WTC11 (cell line): ENCODE measurements around the gene LGR4. TPM values are rescaled to one million over a fixed set of nuclear protein-coding genes. Genes with fewer than 3 reads are reported as not detected.

ENCODE experiments used
- ATAC-seq: fragments of 200-7000 bp; cut with Tn5 transposase; 2 replicates; pipeline ENCODE4 v1.10.0; 2021; ENCODE audit warnings: mild to moderate bottlenecking, moderate library complexity
- CTCF ChIA-PET: fragments of 300-600 bp; sonication (Branson Sonifier 250); formaldehyde crosslinking; loops from one replicate; lab custom pipeline; 2021; ENCODE audit warnings: antibody characterized with exemption; lab: Charles Lee
- POLR2A ChIA-PET: fragments of 350-600 bp; sonication (Branson Sonifier 250); formaldehyde crosslinking; loops from one replicate; lab custom pipeline; 2021; ENCODE audit warnings: antibody characterized with exemption; lab: Charles Lee
- DNase-seq: peaks from one replicate; pipeline ENCODE4 v3.0.0; 2021; ENCODE audit warnings: low spot score
- H3K27ac Mint-ChIP-seq: 2 replicates; pipeline ENCODE4 v1.8.0; 2021; ENCODE audit warnings: mixed read lengths
- H3K27me3 Mint-ChIP-seq: 2 replicates; pipeline ENCODE4 v1.8.0; 2021; ENCODE audit warnings: low read depth, mild to moderate bottlenecking, moderate library complexity, mixed read lengths
- H3K36me3 Mint-ChIP-seq: 2 replicates; pipeline ENCODE4 v1.8.0; 2021; ENCODE audit warnings: mixed read lengths
- H3K4me1 Mint-ChIP-seq: 2 replicates; pipeline ENCODE4 v1.8.0; 2022; ENCODE audit warnings: mixed read lengths
- H3K4me3 Mint-ChIP-seq: 2 replicates; pipeline ENCODE4 v1.8.0; 2021; ENCODE audit warnings: mild to moderate bottlenecking, moderate library complexity, mixed read lengths
- H3K9me3 Mint-ChIP-seq: 2 replicates; pipeline ENCODE4 v1.8.0; 2021; ENCODE audit warnings: mixed read lengths
- AFF4 ChIP-seq: sonication (generic); formaldehyde crosslinking; IDR thresholded peaks from 2 replicates; pipeline ENCODE4 v1.8.1; 2023; ENCODE audit warnings: mild to moderate bottlenecking, missing genetic modification reagents, borderline replicate concordance
- ATF1 ChIP-seq: sonication (generic); formaldehyde crosslinking; IDR thresholded peaks from 2 replicates; pipeline ENCODE4 v1.8.1; 2023; ENCODE audit warnings: mild to moderate bottlenecking, moderate library complexity, missing genetic modification reagents
- CREM ChIP-seq: sonication (generic); formaldehyde crosslinking; IDR thresholded peaks from 2 replicates; pipeline ENCODE4 v1.8.1; 2022; ENCODE audit warnings: mild to moderate bottlenecking, missing genetic modification reagents, moderate library complexity
- ETV6 ChIP-seq: sonication (generic); formaldehyde crosslinking; IDR thresholded peaks from 2 replicates; pipeline ENCODE4 v1.8.1; 2022; ENCODE audit warnings: mild to moderate bottlenecking, missing genetic modification reagents
- HMGXB4 ChIP-seq: sonication (generic); formaldehyde crosslinking; IDR thresholded peaks from 2 replicates; pipeline ENCODE4 v1.8.1; 2023; ENCODE audit warnings: mild to moderate bottlenecking, moderate library complexity, missing genetic modification reagents
- JUN ChIP-seq: sonication (generic); formaldehyde crosslinking; IDR thresholded peaks from 2 replicates; pipeline ENCODE4 v1.8.0; 2023; ENCODE audit warnings: mild to moderate bottlenecking, missing genetic modification reagents
- NFE2L1 ChIP-seq: sonication (generic); formaldehyde crosslinking; IDR thresholded peaks from 2 replicates; pipeline ENCODE4 v1.8.1; 2023; ENCODE audit warnings: missing genetic modification reagents
- NFYB ChIP-seq: sonication (generic); formaldehyde crosslinking; conservative IDR thresholded peaks from 2 replicates; pipeline ENCODE4 v1.8.0; 2022; ENCODE audit warnings: low read depth, missing genetic modification reagents
- PRDM15 ChIP-seq: sonication (generic); formaldehyde crosslinking; IDR thresholded peaks from 2 replicates; pipeline ENCODE4 v1.8.0; 2022; ENCODE audit warnings: missing genetic modification reagents
- PREB ChIP-seq: sonication (generic); formaldehyde crosslinking; IDR thresholded peaks from 2 replicates; pipeline ENCODE4 v1.8.1; 2022; ENCODE audit warnings: mild to moderate bottlenecking, missing genetic modification reagents, moderate library complexity, borderline replicate concordance
- SP1 ChIP-seq: sonication (generic); formaldehyde crosslinking; conservative IDR thresholded peaks from 2 replicates; pipeline ENCODE4 v1.8.1; 2022; ENCODE audit warnings: missing genetic modification reagents
- TEAD4 ChIP-seq: sonication (generic); formaldehyde crosslinking; IDR thresholded peaks from 2 replicates; pipeline ENCODE4 v1.8.0; 2022; ENCODE audit warnings: mild to moderate bottlenecking, missing genetic modification reagents
- ZNF281 ChIP-seq: sonication (generic); formaldehyde crosslinking; IDR thresholded peaks from 2 replicates; pipeline ENCODE4 v1.8.0; 2023; ENCODE audit warnings: mild to moderate bottlenecking, missing genetic modification reagents
- ZNF416 ChIP-seq: fragments of 250-450 bp; sonication (Bioruptor Pico); IDR thresholded peaks from 2 replicates; pipeline ENCODE4 v1.9.0; 2021; ENCODE audit warnings: mild to moderate bottlenecking, inconsistent platforms
- ZNF423 ChIP-seq: fragments of 250-450 bp; sonication (Bioruptor Pico); IDR thresholded peaks from 2 replicates; pipeline ENCODE4 v2.1.2; 2022; ENCODE audit warnings: mild to moderate bottlenecking, moderate library complexity
- total RNA-seq: library from RNA; stranded (reverse); gene quantifications from 3 replicates; pipeline ENCODE4 v1.2.3, GENCODE V29; 2021

The LGR4 gene
- total RNA-seq, 1 experiment from 2014 or later, result 53.8 TPM

- ATAC-seq, result no peak
- POLR2A ChIA-PET, result interaction anchor here (1.1 kb wide), 1 partner anchor 16 kb away, joined by 3 read pairs; no protein-coding TSS in a partner anchor
- DNase-seq, result no peak
- Mint-ChIP-seq H3K27ac (peak overlapping the region; percentile 73; the same call in 1 of the 2 replicates), H3K36me3 (no peaks in the 10 kb centered on the region; the same call in 1 of the 2 replicates), H3K9me3 (no peaks in the 10 kb centered on the region), H3K27me3 (no peaks in the 10 kb centered on the region), H3K4me1 (peaks cover 42% of the 10 kb centered on the region), H3K4me3 (no peak overlapping the region)
- no peak for TF ChIP-seq HMGXB4 (CRISPR knock-in tag)
- CTCF ChIA-PET, result no interaction called here
These were observed 45.2 kb downstream of the LGR4 start for GRCh38 chr11:27427183-27427980.

GRCh38 chr11:27425814-27426213, 46.8 kb downstream of the LGR4 start:
- CTCF ChIA-PET, result no interaction called here
- ATAC-seq, result no peak

GRCh38 chr11:27423125-27423524, 49.5 kb downstream of the LGR4 start:
- peak overlapping the region; percentile 68 for H3K27ac Mint-ChIP-seq
- no peak overlapping the region for H3K4me3 Mint-ChIP-seq
- peaks cover 67% of the 10 kb centered on the region for H3K4me1 Mint-ChIP-seq
- H3K36me3 Mint-ChIP-seq, result no peaks in the 10 kb centered on the region; the same call in 1 of the 2 replicates
- H3K27me3 Mint-ChIP-seq, result no peaks in the 10 kb centered on the region
- no peak for DNase-seq
- CTCF ChIA-PET, result interaction anchor here (0.7 to 1.0 kb wide), 2 partner anchors 22 to 50 kb away, joined by 3 to 4 read pairs; partner anchors contain the start of gene LGR4
- no peaks in the 10 kb centered on the region for H3K9me3 Mint-ChIP-seq
- POLR2A ChIA-PET, result no interaction called here
- peak; percentile 58 for ATAC-seq
- TF ChIP-seq JUN (CRISPR knock-in tag) (no peak), NFE2L1 (CRISPR knock-in tag) (no peak), CREM (no peak), NFYB (CRISPR knock-in tag) (no peak), AFF4 (CRISPR knock-in tag) (no peak), SP1 (CRISPR knock-in tag) (no peak), TEAD4 (no peak), PRDM15 (CRISPR knock-in tag) (no peak)

More at GRCh38 chr11:27425814-27426213, 46.8 kb downstream of the LGR4 start:
- no peak overlapping the region for H3K4me3 Mint-ChIP-seq
- H3K9me3 Mint-ChIP-seq, result no peaks in the 10 kb centered on the region
- POLR2A ChIA-PET, result no interaction called here
- H3K4me1 Mint-ChIP-seq, result peaks cover 57% of the 10 kb centered on the region
- H3K36me3 Mint-ChIP-seq, result no peaks in the 10 kb centered on the region; the same call in 1 of the 2 replicates
- no peak overlapping the region for H3K27ac Mint-ChIP-seq
- no peaks in the 10 kb centered on the region for H3K27me3 Mint-ChIP-seq
- TF ChIP-seq ZNF423 (CRISPR knock-in tag) (no peak), ZNF416 (no peak), ZNF281 (CRISPR knock-in tag) (no peak), ATF1 (no peak), ETV6 (no peak), PREB (CRISPR knock-in tag) (no peak), NFE2L1 (CRISPR knock-in tag) (no peak)
- no peak for DNase-seq
